Large intestine (tissue), 1 donor: ENCODE results near the gene BRMS1L. TPM values are rescaled to one million over a fixed set of nuclear protein-coding genes. Genes with fewer than 3 reads are reported as not detected.

Source experiments
- polyA plus RNA-seq: library from polyadenylated mRNA; unstranded; fragments of 120-200 nt; gene quantifications from one replicate; pipeline ENCODE4 v1.2.1, GENCODE V29; 2013

Gene BRMS1L
- polyA plus RNA-seq, 1 donor, result 11.9 TPM

Other genes starting within 250 kb of the BRMS1L start
- gene RALGAPA1, start 17.0 kb upstream of the BRMS1L start, polyA plus RNA-seq, result 33.3 TPM